C4-2B (cell line): ENCODE results near the gene MOSPD2.

ENCODE experiments used
- H3K27ac ChIP-seq: fragments of 450-650 bp; 2 replicates; pipeline ENCODE4 v1.5.1; 2017
- ZFX ChIP-seq: fragments of 450-650 bp; IDR thresholded peaks from 2 replicates; pipeline ENCODE4 v1.6.1; 2017
- TF ChIP-seq, protein P1 (sequence below): fragments of 450-650 bp; conservative IDR thresholded peaks from 2 replicates; pipeline ENCODE4 v1.5.1; 2017; ENCODE audit warnings: mild to moderate bottlenecking

The MOSPD2 gene

DNA sequence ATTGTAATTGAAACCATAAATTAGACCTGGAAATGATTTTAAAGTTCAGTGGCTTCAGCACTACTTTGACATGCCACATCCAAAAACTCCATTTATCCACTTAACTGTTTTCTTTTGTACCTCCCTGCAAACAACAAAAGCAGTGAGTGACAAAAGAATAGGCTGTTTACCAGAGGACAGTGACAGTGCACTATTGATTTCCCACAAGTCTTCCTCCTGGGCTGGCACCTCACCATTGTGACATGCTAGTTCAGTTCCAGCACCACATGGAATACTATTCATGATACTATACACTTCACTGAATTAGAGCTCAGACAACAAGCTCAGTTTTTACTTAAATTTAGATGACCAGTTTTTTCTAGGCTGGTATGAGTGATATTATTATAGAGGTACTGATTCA lies 29.3 kb downstream of the MOSPD2 start:
- no peak overlapping the region for H3K27ac ChIP-seq
- TF ChIP-seq, protein P1, sequence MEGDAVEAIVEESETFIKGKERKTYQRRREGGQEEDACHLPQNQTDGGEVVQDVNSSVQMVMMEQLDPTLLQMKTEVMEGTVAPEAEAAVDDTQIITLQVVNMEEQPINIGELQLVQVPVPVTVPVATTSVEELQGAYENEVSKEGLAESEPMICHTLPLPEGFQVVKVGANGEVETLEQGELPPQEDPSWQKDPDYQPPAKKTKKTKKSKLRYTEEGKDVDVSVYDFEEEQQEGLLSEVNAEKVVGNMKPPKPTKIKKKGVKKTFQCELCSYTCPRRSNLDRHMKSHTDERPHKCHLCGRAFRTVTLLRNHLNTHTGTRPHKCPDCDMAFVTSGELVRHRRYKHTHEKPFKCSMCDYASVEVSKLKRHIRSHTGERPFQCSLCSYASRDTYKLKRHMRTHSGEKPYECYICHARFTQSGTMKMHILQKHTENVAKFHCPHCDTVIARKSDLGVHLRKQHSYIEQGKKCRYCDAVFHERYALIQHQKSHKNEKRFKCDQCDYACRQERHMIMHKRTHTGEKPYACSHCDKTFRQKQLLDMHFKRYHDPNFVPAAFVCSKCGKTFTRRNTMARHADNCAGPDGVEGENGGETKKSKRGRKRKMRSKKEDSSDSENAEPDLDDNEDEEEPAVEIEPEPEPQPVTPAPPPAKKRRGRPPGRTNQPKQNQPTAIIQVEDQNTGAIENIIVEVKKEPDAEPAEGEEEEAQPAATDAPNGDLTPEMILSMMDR: no peak
- TF ChIP-seq ZFX: no peak

DNA sequence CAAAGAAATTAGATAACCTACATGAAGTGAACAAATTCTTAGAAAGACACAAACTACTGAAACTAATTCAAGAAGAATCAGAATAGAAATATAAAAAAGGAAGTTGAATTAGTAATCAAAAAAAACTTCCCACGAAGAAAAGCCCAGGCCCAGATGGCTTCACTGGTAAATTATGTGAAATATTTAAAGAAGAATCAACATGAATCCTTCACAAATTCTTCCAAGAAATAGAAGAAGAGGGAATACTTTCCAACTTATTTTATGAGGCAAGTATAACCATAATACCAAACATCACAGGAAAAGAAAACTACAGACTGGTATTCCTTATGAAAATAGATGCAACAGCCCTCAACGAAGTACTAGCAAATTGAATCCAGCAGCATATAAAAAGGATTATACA lies 30.7 kb downstream of the MOSPD2 start:
- H3K27ac ChIP-seq: no peak overlapping the region
- no peak for TF ChIP-seq ZFX
- TF ChIP-seq, protein P1: no peak

DNA sequence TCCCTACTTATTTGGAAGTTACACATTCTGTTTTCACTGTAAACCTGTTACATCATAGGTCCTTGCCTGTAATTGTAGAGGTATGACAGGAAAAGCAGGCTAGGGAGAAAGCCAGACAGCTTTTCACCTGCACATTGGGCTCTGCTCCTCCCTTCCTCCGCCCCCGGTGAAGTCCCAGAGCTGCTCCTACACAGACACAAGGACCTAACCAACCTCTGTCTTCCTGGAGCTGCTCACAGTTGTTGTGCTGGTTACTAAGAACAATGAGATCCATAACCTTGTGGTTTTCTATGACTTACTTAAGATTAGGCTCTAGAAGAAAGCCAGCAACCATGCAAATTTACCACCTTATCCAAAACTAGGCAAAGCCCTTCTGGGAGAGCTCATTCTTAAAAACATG lies 40.0 kb downstream of the MOSPD2 start:
- H3K27ac ChIP-seq: no peak overlapping the region
- TF ChIP-seq, protein P1: no peak
- TF ChIP-seq ZFX: no peak

DNA sequence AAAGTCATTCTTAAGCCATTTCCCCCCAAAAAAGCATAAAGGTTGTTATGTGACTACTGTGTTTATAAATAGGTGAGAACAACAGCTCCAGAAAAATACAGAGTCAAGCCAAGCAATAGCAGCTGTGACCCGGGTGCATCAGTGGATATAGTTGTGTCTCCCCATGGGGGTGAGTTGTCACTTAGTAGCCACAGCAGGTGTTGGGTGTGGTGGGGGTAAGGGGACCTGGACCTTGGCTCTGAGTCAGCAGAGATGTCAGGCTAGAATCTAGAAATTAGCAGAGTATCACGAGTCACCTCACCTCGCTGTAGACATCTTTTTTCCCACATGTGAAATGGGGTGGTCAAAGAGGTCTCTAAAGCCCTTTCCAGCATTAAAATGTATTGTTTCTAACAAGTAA lies 42.4 kb downstream of the MOSPD2 start:
- no peak for TF ChIP-seq ZFX
- TF ChIP-seq, protein P1: no peak
- no peak overlapping the region for H3K27ac ChIP-seq

DNA sequence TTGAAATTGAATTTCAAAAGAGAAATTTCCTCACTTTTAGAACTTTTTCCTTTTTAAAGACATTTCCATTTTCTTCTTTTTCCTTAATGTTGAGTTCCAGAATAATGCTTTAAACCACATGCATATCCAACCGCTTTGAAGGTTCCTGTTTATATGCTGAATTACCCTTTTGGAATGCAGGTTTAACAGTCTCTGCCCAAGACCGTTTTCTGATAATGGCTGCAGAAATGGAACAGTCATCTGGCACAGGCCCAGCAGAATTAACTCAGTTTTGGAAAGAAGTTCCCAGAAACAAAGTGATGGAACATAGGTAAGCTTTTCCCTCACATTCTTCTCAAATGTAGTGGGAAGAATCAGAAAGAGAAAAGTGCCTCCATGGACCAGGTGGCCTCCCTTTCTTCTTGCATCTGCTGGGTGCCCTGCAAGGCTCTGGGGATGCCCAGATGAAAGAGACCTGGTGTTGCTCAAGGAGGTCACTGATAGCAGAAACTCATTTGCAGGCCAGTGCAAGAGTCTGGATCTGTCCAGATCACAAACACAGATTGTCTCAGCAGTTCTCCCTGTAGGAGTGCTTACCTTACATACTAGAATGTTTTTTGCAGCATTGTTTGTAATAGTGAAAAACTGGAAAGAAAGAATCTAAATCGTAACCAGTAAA lies 42.9 kb downstream of the MOSPD2 start:
- TF ChIP-seq ZFX: no peak
- TF ChIP-seq, protein P1: no peak
- no peak overlapping the region for H3K27ac ChIP-seq

DNA sequence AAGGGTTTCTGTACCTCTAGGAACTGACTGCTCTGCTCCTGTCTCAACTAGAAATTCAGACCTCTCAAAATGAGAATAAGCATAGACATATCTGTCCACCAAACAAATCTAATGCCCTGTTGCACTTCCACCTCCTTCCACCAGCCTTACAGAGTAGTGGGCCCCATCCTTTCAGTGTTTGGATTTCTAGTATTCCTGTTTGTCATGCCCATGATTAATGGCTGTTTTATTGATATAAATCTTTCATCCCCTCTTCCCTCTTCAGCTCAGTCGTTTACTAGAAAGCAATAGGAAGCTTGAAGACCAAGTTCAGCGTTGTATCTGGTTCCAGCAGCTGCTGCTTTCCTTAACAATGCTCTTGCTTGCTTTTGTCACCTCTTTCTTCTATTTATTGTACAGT lies 46.2 kb downstream of the MOSPD2 start:
- TF ChIP-seq, protein P1: no peak
- TF ChIP-seq ZFX: no peak
- H3K27ac ChIP-seq: no peak overlapping the region

DNA sequence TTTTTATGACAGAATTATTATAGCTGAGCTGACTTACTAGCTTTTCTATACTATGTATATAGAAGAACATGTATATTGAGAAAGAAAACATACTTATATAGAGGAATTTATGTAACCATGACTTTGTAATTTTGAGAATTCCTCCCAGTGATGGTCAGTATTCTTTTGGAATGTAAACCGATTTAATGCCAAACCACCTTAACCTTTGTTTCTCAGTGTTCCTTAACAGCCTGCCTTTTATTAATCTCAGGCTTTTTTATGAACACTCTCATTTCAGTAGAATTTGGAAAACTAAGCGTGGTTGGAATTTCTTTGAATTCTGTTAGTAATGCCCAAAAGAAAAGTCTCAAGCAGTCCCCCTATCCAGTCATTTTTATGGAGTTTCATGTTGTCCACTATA lies 47.0 kb downstream of the MOSPD2 start:
- H3K27ac ChIP-seq: no peak overlapping the region
- TF ChIP-seq, protein P1: no peak
- TF ChIP-seq ZFX: no peak
